ENCODE measurements around the gene CACNG4. TPM values are rescaled to one million over a fixed set of nuclear protein-coding genes. Genes with fewer than 3 reads are reported as not detected.

The CACNG4 gene
- total and polyA plus RNA-seq, 2 experiments from 2014 or later: 1.6 to 4.1 TPM

DNA sequence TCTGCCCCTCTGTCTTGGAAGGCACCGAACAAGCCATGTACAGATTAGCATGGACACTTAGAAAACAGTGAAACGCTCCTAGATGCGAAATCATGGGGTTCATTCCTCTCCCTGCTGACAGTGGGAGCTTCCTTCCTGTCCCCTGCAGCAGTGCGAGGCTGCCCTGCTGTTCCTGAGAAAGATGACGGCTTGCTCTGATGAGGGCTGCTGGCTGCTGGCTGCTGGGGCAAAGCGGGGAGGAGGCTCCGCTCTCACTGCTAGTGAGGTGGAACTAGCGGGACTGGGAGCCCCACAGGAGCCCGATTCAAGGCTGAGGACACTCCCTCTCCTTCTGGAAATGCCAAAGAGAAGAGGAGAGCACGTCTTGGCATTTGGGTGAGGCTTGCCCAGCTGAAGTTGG lies 25.9 kb upstream of the CACNG4 start (continued):
- TF ChIP-seq, protein P1, sequence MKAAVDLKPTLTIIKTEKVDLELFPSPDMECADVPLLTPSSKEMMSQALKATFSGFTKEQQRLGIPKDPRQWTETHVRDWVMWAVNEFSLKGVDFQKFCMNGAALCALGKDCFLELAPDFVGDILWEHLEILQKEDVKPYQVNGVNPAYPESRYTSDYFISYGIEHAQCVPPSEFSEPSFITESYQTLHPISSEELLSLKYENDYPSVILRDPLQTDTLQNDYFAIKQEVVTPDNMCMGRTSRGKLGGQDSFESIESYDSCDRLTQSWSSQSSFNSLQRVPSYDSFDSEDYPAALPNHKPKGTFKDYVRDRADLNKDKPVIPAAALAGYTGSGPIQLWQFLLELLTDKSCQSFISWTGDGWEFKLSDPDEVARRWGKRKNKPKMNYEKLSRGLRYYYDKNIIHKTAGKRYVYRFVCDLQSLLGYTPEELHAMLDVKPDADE (IDR thresholded peaks at IDR 0.05): no peak
- no peak for TF ChIP-seq ZNF114 (CRISPR knock-in tag; IDR thresholded peaks at IDR 0.05)

DNA sequence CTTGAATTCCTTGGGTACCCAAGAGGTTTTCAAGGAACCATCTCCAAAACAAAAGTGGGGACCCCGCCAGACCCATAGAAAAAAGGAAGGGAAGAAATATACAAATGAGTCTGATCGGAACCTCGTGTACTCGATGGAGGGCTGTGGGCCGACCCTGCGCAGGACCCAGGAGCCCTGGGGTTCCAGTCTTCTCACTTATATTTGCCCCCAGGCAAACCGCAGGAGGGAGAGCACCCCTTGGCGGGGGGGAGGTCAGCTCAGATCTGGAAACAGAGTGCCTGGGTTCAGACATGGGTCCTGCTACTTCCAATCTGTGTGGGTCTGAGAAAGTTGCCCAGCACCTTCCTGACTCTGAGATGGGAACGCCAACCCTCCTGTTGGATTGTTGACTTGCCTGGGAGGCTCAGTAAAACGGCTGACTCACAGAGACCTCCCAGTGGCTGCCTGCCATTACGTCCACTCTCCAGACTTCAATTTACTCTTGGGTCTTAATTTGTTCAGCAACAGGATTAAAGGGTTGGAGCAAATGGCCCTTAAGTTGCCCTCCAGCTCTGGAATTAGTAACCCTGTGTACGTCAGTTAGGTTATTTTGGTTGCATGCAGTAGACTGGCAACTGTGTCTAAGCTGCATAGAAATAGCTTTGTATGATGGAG lies 24.9 kb upstream of the CACNG4 start:
- peaks cover 8% of the 10 kb centered on the region for H3K27me3 Mint-ChIP-seq (ENCODE audit: insufficient read depth, low read depth, poor library complexity)
- H3K27ac Mint-ChIP-seq: no peak overlapping the region
- Histone ChIP-seq H3K4me1 (ENCODE audit: insufficient read depth) (peaks cover 3% of the 10 kb centered on the region), H3K79me2 (replicated peaks; ENCODE audit: insufficient read depth) (no peaks in the 10 kb centered on the region), H3F3A (replicated peaks; ENCODE audit: low read depth) (no peaks in the 10 kb centered on the region), H3K4me2 (no peak overlapping the region), H4K20me1 (replicated peaks; ENCODE audit: insufficient read depth) (no peaks in the 10 kb centered on the region), H3K36me3 (ENCODE audit: insufficient read depth) (0 out of 2 replicates have a peak, but pooled peaks cover 3% of the 10 kb centered on the region), H2AFZ (no peak overlapping the region), H3K4me3 (no peak overlapping the region), H3K9me2 (ENCODE audit: insufficient read depth) (no peaks in the 10 kb centered on the region; the same call in 1 of the 2 replicates), H3K27ac (ENCODE audit: low read depth) (no peak overlapping the region), H3K27me3 (ENCODE audit: insufficient read depth) (no peaks in the 10 kb centered on the region)
- no peak overlapping the region for H3K4me3 Mint-ChIP-seq
- no peak for DNase-seq (ENCODE audit: low spot score)
- H3K9me3 Mint-ChIP-seq: peaks cover 30% of the 10 kb centered on the region
- H3K36me3 Mint-ChIP-seq (ENCODE audit: low read depth): peaks cover 12% of the 10 kb centered on the region
- no peak for ATAC-seq
- H3K4me1 Mint-ChIP-seq: peaks cover 9% of the 10 kb centered on the region
- TF ChIP-seq POLR2AphosphoS5 (IDR thresholded peaks at IDR 0.05; ENCODE audit: low read depth): no peak
- no peak for TF ChIP-seq ZNF331 (CRISPR knock-in tag; IDR thresholded peaks at IDR 0.05; ENCODE audit: low read depth)
- TF ChIP-seq EZH2phosphoT487 (IDR thresholded peaks at IDR 0.05; ENCODE audit: unreplicated experiment): no peak
- TF ChIP-seq, protein P2, sequence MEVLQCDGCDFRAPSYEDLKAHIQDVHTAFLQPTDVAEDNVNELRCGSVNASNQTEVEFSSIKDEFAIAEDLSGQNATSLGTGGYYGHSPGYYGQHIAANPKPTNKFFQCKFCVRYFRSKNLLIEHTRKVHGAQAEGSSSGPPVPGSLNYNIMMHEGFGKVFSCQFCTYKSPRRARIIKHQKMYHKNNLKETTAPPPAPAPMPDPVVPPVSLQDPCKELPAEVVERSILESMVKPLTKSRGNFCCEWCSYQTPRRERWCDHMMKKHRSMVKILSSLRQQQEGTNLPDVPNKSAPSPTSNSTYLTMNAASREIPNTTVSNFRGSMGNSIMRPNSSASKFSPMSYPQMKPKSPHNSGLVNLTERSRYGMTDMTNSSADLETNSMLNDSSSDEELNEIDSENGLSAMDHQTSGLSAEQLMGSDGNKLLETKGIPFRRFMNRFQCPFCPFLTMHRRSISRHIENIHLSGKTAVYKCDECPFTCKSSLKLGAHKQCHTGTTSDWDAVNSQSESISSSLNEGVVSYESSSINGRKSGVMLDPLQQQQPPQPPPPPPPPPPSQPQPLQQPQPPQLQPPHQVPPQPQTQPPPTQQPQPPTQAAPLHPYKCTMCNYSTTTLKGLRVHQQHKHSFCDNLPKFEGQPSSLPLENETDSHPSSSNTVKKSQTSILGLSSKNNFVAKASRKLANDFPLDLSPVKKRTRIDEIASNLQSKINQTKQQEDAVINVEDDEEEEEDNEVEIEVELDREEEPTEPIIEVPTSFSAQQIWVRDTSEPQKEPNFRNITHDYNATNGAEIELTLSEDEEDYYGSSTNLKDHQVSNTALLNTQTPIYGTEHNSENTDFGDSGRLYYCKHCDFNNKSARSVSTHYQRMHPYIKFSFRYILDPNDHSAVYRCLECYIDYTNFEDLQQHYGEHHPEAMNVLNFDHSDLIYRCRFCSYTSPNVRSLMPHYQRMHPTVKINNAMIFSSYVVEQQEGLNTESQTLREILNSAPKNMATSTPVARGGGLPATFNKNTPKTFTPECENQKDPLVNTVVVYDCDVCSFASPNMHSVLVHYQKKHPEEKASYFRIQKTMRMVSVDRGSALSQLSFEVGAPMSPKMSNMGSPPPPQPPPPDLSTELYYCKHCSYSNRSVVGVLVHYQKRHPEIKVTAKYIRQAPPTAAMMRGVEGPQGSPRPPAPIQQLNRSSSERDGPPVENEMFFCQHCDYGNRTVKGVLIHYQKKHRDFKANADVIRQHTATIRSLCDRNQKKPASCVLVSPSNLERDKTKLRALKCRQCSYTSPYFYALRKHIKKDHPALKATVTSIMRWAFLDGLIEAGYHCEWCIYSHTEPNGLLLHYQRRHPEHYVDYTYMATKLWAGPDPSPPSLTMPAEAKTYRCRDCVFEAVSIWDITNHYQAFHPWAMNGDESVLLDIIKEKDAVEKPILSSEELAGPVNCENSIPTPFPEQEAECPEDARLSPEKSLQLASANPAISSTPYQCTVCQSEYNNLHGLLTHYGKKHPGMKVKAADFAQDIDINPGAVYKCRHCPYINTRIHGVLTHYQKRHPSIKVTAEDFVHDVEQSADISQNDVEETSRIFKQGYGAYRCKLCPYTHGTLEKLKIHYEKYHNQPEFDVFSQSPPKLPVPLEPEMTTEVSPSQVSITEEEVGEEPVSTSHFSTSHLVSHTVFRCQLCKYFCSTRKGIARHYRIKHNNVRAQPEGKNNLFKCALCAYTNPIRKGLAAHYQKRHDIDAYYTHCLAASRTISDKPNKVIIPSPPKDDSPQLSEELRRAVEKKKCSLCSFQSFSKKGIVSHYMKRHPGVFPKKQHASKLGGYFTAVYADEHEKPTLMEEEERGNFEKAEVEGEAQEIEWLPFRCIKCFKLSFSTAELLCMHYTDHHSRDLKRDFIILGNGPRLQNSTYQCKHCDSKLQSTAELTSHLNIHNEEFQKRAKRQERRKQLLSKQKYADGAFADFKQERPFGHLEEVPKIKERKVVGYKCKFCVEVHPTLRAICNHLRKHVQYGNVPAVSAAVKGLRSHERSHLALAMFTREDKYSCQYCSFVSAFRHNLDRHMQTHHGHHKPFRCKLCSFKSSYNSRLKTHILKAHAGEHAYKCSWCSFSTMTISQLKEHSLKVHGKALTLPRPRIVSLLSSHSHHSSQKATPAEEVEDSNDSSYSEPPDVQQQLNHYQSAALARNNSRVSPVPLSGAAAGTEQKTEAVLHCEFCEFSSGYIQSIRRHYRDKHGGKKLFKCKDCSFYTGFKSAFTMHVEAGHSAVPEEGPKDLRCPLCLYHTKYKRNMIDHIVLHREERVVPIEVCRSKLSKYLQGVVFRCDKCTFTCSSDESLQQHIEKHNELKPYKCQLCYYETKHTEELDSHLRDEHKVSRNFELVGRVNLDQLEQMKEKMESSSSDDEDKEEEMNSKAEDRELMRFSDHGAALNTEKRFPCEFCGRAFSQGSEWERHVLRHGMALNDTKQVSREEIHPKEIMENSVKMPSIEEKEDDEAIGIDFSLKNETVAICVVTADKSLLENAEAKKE (CRISPR knock-in tag; IDR thresholded peaks at IDR 0.05): no peak
- TF ChIP-seq, protein P1 (IDR thresholded peaks at IDR 0.05): no peak
- TF ChIP-seq, protein P3, sequence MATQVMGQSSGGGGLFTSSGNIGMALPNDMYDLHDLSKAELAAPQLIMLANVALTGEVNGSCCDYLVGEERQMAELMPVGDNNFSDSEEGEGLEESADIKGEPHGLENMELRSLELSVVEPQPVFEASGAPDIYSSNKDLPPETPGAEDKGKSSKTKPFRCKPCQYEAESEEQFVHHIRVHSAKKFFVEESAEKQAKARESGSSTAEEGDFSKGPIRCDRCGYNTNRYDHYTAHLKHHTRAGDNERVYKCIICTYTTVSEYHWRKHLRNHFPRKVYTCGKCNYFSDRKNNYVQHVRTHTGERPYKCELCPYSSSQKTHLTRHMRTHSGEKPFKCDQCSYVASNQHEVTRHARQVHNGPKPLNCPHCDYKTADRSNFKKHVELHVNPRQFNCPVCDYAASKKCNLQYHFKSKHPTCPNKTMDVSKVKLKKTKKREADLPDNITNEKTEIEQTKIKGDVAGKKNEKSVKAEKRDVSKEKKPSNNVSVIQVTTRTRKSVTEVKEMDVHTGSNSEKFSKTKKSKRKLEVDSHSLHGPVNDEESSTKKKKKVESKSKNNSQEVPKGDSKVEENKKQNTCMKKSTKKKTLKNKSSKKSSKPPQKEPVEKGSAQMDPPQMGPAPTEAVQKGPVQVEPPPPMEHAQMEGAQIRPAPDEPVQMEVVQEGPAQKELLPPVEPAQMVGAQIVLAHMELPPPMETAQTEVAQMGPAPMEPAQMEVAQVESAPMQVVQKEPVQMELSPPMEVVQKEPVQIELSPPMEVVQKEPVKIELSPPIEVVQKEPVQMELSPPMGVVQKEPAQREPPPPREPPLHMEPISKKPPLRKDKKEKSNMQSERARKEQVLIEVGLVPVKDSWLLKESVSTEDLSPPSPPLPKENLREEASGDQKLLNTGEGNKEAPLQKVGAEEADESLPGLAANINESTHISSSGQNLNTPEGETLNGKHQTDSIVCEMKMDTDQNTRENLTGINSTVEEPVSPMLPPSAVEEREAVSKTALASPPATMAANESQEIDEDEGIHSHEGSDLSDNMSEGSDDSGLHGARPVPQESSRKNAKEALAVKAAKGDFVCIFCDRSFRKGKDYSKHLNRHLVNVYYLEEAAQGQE (IDR thresholded peaks at IDR 0.05; ENCODE audit: unreplicated experiment): no peak
- TF ChIP-seq JUNB (IDR thresholded peaks at IDR 0.05; ENCODE audit: unreplicated experiment): no peak
- TF ChIP-seq CREB1 (CRISPR knock-in tag; IDR thresholded peaks at IDR 0.05; ENCODE audit: low read depth): no peak
- TF ChIP-seq EZH2 (IDR thresholded peaks at IDR 0.05; ENCODE audit: low read depth, unreplicated experiment): no peak
- no peak for TF ChIP-seq NANOG (IDR thresholded peaks at IDR 0.05; ENCODE audit: borderline replicate concordance)
- no peak for TF ChIP-seq STAT1 (IDR thresholded peaks at IDR 0.05; ENCODE audit: unreplicated experiment)
- TF ChIP-seq ZNF114 (CRISPR knock-in tag; IDR thresholded peaks at IDR 0.05): no peak

Data from GM23338 (cell line).